D721Med (cell line): ENCODE results near the gene PSMD13.

Experiments used
- DNase-seq: peaks from one replicate; pipeline ENCODE4 v3.0.0; 2011; ENCODE audit warnings: low spot score; ENCODE audit not compliant: insufficient read length
- FAIRE-seq: peaks from 2 replicates; lab custom pipeline; 2011; peaks lifted over from hg19 to GRCh38; lab: Jason Lieb, UNC
- TF ChIP-seq, protein P1 (sequence below): IDR thresholded peaks from 2 replicates; pipeline ENCODE4 v1.5.1; 2012; ENCODE audit warnings: mild to moderate bottlenecking, control low read depth; ENCODE audit not compliant: insufficient read depth; ENCODE audit errors: missing control alignments

PSMD13 gene

DNA sequence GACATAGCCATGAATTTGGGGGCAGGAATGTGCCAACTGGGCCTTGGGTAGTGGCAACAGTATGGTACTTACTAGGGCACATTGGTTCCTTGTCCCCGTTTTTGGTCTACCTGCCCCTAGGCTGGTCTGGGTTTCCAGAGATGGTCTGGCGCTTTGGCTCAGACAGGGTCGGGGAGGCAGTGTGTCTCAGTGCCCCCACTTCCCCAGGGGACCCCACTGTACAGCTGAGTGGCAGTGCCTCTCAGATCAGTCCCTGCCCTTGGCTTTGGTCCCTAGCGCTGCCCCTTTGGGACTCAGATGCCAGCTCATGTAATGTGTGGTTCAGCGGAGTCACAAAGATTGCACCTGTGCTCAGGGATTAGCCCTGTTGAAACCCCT, 26.0 kb upstream of the PSMD13 start:
- FAIRE-seq: no peak
- TF ChIP-seq, protein P1, sequence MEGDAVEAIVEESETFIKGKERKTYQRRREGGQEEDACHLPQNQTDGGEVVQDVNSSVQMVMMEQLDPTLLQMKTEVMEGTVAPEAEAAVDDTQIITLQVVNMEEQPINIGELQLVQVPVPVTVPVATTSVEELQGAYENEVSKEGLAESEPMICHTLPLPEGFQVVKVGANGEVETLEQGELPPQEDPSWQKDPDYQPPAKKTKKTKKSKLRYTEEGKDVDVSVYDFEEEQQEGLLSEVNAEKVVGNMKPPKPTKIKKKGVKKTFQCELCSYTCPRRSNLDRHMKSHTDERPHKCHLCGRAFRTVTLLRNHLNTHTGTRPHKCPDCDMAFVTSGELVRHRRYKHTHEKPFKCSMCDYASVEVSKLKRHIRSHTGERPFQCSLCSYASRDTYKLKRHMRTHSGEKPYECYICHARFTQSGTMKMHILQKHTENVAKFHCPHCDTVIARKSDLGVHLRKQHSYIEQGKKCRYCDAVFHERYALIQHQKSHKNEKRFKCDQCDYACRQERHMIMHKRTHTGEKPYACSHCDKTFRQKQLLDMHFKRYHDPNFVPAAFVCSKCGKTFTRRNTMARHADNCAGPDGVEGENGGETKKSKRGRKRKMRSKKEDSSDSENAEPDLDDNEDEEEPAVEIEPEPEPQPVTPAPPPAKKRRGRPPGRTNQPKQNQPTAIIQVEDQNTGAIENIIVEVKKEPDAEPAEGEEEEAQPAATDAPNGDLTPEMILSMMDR: no peak
- DNase-seq: no peak

DNA sequence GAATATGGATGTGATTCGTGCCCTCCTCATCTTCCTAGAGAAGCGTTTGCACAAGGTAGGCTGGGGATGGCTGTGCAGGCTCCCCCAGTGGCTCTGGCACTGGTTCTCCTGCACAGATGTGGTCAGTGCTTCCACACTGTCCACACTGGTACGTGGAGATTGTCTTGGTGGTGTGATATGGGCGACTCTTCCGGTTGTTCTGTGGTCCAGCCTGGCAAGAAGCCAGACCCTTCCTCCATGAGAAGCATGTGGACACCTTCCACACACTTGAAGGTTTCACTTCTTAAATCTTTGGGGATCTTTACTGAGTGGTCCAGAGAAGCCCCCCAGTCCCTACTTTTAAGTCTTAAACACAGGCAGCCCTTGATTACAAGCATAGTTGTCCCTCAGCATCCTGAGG, 25.5 kb upstream of the PSMD13 start:
- DNase-seq: no peak
- TF ChIP-seq, protein P1: no peak
- FAIRE-seq: no peak

GRCh38 chr11:211741-212140, 25.0 kb upstream of the PSMD13 start:
- TF ChIP-seq, protein P1: no peak
- no peak for DNase-seq
- FAIRE-seq: no peak

GRCh38 chr11:212150-213100, 24.4 kb upstream of the PSMD13 start:
- no peak for FAIRE-seq
- TF ChIP-seq, protein P1: no peak
- no peak for DNase-seq

DNA sequence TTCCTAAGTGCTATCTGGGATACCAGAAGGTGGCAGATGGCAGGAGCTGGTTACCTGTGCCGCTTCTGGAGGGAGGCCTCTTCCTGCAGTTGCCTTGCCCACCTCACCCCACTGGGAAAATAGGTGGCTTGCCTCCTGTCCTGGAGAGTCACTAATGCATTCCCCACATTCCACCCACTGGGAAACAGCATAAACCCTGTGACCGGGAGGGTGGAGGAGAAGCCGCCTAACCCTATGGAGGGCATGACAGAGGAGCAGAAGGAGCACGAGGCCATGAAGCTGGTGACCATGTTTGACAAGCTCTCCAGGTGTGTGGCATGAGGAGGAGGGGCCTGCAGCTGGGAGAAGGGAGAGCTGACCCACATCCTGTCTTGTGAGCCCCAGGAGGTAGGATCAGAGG, 23.7 kb upstream of the PSMD13 start:
- DNase-seq (no peak), FAIRE-seq (no peak)
- TF ChIP-seq, protein P1: no peak

DNA sequence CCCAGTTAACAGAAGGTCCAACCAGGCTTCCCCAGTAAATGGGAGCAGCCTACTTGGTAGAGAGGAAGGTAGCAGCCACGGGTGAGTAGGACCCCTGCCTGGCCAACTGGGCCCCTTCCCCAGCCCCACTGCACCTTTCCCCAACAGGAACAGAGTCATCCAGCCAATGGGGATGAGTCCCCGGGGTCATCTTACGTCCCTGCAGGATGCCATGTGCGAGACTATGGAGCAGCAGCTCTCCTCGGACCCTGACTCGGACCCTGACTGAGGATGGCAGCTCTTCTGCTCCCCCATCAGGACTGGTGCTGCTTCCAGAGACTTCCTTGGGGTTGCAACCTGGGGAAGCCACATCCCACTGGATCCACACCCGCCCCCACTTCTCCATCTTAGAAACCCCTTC, 22.7 kb upstream of the PSMD13 start:
- TF ChIP-seq, protein P1: no peak
- DNase-seq (no peak), FAIRE-seq (no peak)

DNA sequence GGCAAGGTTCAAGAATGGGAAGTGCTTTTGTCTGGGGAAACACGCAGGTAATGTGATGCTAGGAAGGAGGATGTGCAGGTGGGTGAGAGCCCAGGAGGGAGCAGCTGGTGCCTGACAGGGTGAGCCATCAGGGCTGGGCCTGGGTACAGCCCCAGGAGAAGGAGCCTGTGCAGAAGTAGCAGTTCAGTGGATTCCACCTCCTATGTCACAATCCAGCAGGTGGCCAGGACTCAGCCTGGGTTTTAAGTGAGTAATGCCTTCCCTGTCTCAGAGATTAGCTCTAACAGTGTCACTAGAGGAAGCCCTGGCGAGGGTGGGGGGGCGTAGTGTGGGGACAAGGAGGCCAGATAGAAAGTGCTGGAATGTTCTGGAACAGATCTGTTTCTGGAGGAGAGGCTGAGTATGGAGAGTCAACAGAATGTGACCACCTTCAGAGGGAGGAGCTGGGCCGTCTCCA, 21.2 kb upstream of the PSMD13 start:
- no peak for DNase-seq
- FAIRE-seq: no peak
- TF ChIP-seq, protein P1: no peak
